ENCODE results near the gene TPR.

DNA sequence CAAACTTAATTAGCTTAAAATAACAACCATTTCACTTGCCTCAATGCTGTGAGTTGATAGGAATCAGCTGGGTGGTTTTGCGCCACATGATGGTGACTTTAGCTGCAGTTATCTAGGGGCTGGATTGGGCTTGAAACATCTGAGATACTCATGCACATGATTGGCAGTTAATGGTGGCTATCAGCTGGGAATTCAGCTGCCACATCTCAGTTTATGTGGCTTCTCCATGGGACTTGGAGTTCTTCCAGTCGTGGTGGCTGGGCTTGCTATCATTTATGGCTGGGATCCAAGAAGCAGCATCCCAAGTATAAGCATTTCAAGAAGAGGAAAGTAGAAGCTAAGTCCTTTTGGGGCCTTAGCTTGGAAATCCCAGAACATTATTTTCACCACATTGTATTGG, 49.5 kb upstream of the TPR start:
- TF ChIP-seq TAF1 (IDR thresholded peaks at IDR 0.05; ENCODE audit: borderline replicate concordance, insufficient read depth, low read length) = no peak
- TF ChIP-seq SIN3A (IDR thresholded peaks at IDR 0.05; ENCODE audit: borderline replicate concordance, insufficient read depth, low read length) = no peak
- no peak for TF ChIP-seq POLR2AphosphoS5 (IDR thresholded peaks at IDR 0.05; ENCODE audit: low read depth, low read length)
- no peak for TF ChIP-seq REST (IDR thresholded peaks at IDR 0.05; ENCODE audit: insufficient read depth in 1 of 2, low read depth in 2 of 2, low read length in 2 of 2)
